Peyer's patch (tissue), 4 donors: ENCODE measurements around the gene MPV17L2. TPM values are rescaled to one million over a fixed set of nuclear protein-coding genes. Genes with fewer than 3 reads are reported as not detected.
A peak's percentile ranks its signal among the peaks of the same experiment; 100 is the strongest.

Experiments used
- DNase-seq, 3 donors: peaks; one replicate each; pipeline ENCODE4 v3.0.0-alpha.2; 2017 to 2019
- H3K27ac ChIP-seq, 4 donors: fragments of 200-600 bp; sonication (generic); one replicate each; pipeline ENCODE4 v1.5.1; 2016 to 2019
- H3K27me3 ChIP-seq, 2 donors: fragments of 200-600 bp; sonication (generic); one replicate each; pipeline ENCODE4 v1.5.1; 2019
- H3K36me3 ChIP-seq, 3 donors: fragments of 200-600 bp; sonication (generic); one replicate each; pipeline ENCODE4 v1.5.1; 2016 to 2019
- H3K4me1 ChIP-seq, 4 donors: fragments of 200-600 bp; sonication (generic); one replicate each; pipeline ENCODE4 v1.5.1; 2016 to 2019
- H3K4me3 ChIP-seq, 4 donors: fragments of 200-600 bp; sonication (generic); 1 replicate in 3 of 4; 2 replicates in 1 of 4; pipeline ENCODE4 v1.5.1; 2016 to 2019; ENCODE audit warnings: mild to moderate bottlenecking in 1 of 4
- H3K9me3 ChIP-seq, 4 donors: fragments of 200-600 bp; sonication (generic); one replicate each; pipeline ENCODE4 v1.5.1; 2016 to 2019; ENCODE audit warnings: mild to moderate bottlenecking in 1 of 4
- CTCF ChIP-seq, 6 experiments: fragments of 450-650 bp in 4 of 6; fragments of 200-600 bp in 2 of 6; sonication (generic) in 1 of 6; IDR thresholded peaks; one replicate each; pipeline ENCODE4 v1.5.1; 2017 to 2019; ENCODE audit warnings: antibody characterized with exemption in 6 of 6, mild to moderate bottlenecking in 3 of 6, moderate library complexity in 1 of 6
- POLR2A ChIP-seq, 2 donors: fragments of 450-650 bp; IDR thresholded peaks; one replicate each; pipeline ENCODE4 v1.5.1; 2017; ENCODE audit warnings: antibody characterized with exemption in 2 of 2, mild to moderate bottlenecking in 2 of 2, moderate library complexity in 2 of 2
- total RNA-seq, 4 donors: library from RNA; depleted of rRNA; stranded (reverse); fragments of >200 nt; gene quantifications; one replicate each; pipeline ENCODE4 v1.1.0, GENCODE V29; 2016

The MPV17L2 gene
- total RNA-seq, 4 donors from 2014 or later: 4.1 to 19.6 (median 16.0) TPM

DNA sequence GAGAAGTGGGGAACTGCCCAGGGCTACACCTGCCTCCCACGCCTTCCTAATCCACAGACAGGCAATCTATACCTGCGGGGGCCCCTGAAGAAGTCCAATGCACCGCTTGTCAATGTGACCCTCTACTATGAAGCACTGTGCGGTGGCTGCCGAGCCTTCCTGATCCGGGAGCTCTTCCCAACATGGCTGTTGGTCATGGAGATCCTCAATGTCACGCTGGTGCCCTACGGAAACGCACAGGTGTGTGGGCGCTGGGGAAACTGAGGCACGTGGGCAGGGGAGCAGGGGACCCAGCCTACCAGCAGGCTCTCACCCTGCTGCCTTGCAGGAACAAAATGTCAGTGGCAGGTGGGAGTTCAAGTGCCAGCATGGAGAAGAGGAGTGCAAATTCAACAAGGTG is 18.0 kb upstream of the MPV17L2 start:
- Histone ChIP-seq H3K27me3 (no peaks in the 10 kb centered on the region), H3K27ac (peak overlapping the region in 2 of 4 donors; percentile 75 to 91), H3K4me1 (peaks cover 0 to 17% (median 12%) of the 10 kb centered on the region in 4 donors), H3K4me3 (peak overlapping the region; percentile 30 to 80 (median 60)), H3K36me3 (peaks cover 0 to 18% (median 0%) of the 10 kb centered on the region in 3 donors), H3K9me3 (no peaks in the 10 kb centered on the region)
- no peak for DNase-seq
- TF ChIP-seq POLR2A (IDR thresholded peaks at IDR 0.05): no peak
- no peak for TF ChIP-seq CTCF (IDR thresholded peaks at IDR 0.05)

GRCh38 chr19:18176367-18177310 is 16.4 kb upstream of the MPV17L2 start:
- Histone ChIP-seq H3K27me3 (no peaks in the 10 kb centered on the region), H3K36me3 (peaks cover 0 to 18% (median 0%) of the 10 kb centered on the region in 3 donors), H3K9me3 (no peaks in the 10 kb centered on the region), H3K4me3 (no peak overlapping the region), H3K27ac (peak overlapping the region in 1 of 4 donors; percentile 91), H3K4me1 (peaks cover 0 to 17% (median 15%) of the 10 kb centered on the region in 4 donors)
- DNase-seq: no peak
- TF ChIP-seq POLR2A (IDR thresholded peaks at IDR 0.05) (no peak), CTCF (IDR thresholded peaks at IDR 0.05) (no peak)

- Histone ChIP-seq H3K9me3 (no peaks in the 10 kb centered on the region), H3K4me3 (no peak overlapping the region), H3K27me3 (no peaks in the 10 kb centered on the region), H3K27ac (peak overlapping the region in 1 of 4 donors; percentile 68), H3K36me3 (peaks cover 0 to 18% (median 0%) of the 10 kb centered on the region in 3 donors), H3K4me1 (peaks cover 0 to 14% (median 6%) of the 10 kb centered on the region in 4 donors)
- TF ChIP-seq CTCF (IDR thresholded peaks at IDR 0.05) (no peak), POLR2A (IDR thresholded peaks at IDR 0.05) (no peak)
- no peak for DNase-seq
These were observed 13.1 kb upstream of the MPV17L2 start for GRCh38 chr19:18179957-18180356.

DNA sequence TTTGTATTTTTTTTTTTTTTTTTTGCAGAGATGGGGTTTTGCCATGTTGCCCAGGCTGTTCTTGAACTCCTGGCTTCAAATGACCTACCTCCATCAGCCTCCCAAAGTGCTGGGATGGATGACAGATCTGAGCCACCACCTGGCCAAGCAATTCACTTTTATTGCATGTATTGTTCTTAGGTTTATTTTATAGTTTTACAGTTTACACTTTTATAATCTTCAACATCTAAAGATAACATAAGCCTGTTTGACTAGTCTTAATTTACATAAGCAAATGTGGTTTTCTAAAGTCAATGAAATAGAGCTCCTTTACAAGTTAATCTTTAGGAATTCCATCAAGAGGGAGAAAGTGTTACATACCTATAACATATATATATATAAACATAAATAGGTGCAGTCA is 9.5 kb upstream of the MPV17L2 start:
- TF ChIP-seq CTCF (IDR thresholded peaks at IDR 0.05): no peak
- TF ChIP-seq POLR2A (IDR thresholded peaks at IDR 0.05): no peak
- Histone ChIP-seq H3K27ac (no peak overlapping the region), H3K4me1 (peaks cover 0 to 5% (median 0%) of the 10 kb centered on the region in 4 donors), H3K4me3 (no peak overlapping the region), H3K36me3 (no peaks in the 10 kb centered on the region), H3K9me3 (no peaks in the 10 kb centered on the region), H3K27me3 (no peaks in the 10 kb centered on the region)
- DNase-seq: no peak

GRCh38 chr19:18185538-18185937 is 7.5 kb upstream of the MPV17L2 start:
- TF ChIP-seq CTCF (IDR thresholded peaks at IDR 0.05) (no peak), POLR2A (IDR thresholded peaks at IDR 0.05) (no peak)
- Histone ChIP-seq H3K4me1 (peaks cover 0 to 5% (median 0%) of the 10 kb centered on the region in 4 donors), H3K36me3 (no peaks in the 10 kb centered on the region), H3K27ac (no peak overlapping the region), H3K4me3 (no peak overlapping the region), H3K9me3 (no peaks in the 10 kb centered on the region), H3K27me3 (no peaks in the 10 kb centered on the region)
- DNase-seq: no peak
